HG02970 (cell line): ENCODE data around the gene HES1.
A peak's percentile ranks its signal among the peaks of the same experiment; 100 is the strongest.

Experiments
- ATAC-seq: cut with Tn5 transposase; IDR thresholded peaks from one replicate; pipeline ENCODE4 v1.9.1; 2021; ENCODE audit warnings: mild to moderate bottlenecking, moderate library complexity, moderate number of reproducible peaks; ENCODE audit not compliant: unreplicated experiment, low FRiP score

Gene HES1

DNA sequence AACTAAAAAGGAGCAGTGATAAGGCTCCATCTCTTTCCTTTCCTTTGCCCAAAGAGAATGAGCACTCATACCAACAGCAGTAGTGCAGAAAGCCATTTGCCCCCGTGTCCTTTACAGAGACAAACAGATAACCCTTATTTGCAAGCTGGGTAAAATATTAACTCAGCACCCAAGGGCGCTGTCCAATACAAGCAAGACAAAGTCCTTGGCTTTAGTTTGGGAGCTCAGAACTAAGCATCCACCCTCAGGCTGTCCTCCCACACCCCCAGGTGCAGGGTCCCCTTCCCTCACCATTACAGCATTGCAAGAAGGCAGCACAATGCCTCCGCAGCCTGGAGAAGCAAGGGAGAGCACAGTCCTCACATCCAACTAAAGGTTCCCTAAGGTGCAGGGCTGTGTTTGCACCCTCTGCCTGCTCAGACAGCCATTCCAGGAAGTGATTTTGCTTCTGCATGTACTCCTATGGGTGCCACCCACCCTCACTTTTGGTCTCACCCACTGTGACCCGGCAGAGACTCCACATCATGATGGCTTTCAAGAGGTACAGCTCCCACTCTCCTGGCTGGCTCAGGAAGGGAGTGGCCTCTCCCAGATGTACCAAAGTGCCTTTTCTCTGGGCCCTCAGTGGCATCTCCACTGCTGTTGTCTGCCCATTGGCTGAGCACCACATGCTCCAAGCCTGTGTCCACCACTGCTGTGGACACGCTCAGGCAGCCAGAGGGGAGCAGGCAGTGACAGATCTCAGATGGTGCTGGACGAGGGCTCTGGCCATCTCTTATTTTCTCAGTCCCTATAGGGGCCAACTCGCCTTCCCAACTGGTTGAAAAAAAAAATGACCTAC lies 34.1 kb upstream of the HES1 start:
- ATAC-seq, result peak; percentile 17

GRCh38 chr3:194102436-194102835 lies 33.5 kb upstream of the HES1 start:
- no peak for ATAC-seq

DNA sequence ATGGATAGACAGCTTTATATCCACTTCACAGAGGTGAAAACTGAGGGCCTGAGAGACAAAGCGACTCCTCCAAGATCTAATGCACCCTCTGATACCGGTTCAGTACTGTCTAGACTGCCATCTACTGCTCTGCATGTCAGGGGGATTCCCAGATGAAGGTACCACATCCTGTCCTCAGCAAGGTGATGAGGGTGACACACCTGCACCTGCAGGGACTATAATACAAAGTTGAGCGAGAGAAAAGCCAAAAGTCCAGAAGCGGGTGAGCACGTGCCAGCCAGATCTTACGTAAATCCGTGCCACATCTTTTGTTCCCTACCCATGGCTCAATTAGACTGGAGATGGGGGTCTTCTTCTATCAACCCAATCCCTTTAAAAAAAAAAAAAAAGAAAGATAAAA lies 32.4 kb upstream of the HES1 start:
- ATAC-seq, result no peak

DNA sequence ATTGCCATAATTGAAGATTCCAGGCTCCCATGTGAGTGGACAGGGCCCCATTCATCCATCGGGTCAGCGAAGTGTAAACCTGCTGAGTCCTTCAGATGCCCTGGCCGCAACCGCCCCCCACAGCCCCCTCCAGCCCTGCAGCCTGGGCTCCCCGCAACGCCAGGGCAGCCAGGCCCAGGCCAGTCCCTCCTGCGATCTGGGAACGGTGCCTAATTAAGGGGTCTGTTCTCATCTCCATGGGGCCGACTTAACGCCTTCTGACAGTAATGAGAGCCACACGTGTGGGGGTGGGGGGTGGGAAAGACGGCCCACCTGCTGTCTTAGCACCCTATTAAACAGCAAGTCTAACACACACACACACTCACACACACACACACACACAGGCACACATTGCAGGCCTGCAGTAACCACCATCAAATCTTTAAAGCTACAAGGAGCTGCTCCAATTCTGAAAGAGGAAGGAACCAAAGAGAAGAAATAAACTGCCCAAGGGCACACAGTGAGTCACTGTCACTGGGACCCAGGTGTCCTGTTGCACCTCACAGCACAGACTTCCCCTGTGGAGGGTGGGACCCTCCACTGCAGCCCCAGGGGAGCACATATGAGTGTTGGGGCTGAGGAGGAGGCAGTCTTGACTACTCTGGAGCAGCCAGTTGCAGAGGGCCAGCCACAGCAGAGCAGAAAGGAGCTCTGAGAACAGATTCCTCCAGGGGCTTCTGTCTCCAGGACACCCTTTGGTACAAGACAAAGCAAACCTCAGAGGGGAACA lies 31.8 kb upstream of the HES1 start:
- no peak for ATAC-seq

GRCh38 chr3:194105292-194105691 lies 30.7 kb upstream of the HES1 start:
- no peak for ATAC-seq

GRCh38 chr3:194107107-194107506 lies 28.8 kb upstream of the HES1 start:
- no peak for ATAC-seq

- no peak for ATAC-seq
Measured at GRCh38 chr3:194109192-194109863, 26.6 kb upstream of the HES1 start.

GRCh38 chr3:194110483-194110882 lies 25.5 kb upstream of the HES1 start:
- no peak for ATAC-seq

DNA sequence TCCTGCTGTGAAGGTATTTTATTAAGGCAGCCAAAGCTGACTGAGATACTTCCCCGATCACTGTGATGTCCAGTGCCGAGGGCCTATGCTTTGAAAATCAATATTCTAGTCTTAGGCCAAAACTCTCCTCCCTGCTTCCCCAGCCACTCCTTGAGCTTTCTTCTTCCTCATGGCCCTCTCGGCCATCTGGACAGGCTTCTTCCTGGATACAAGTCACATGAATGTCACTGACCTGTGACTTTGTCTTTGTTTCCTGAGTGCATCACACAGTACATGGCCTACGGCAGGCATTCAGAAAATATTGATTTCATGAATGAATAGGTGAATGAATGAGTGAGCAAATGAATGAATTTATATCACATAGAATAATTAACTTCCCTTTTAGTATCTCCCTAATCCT lies 24.6 kb upstream of the HES1 start:
- ATAC-seq, result no peak

GRCh38 chr3:194112120-194113106 lies 23.5 kb upstream of the HES1 start:
- no peak for ATAC-seq

GRCh38 chr3:194114123-194114522 lies 21.8 kb upstream of the HES1 start:
- no peak for ATAC-seq

- ATAC-seq, result no peak
Measured at GRCh38 chr3:194117104-194117845, 18.7 kb upstream of the HES1 start.

DNA sequence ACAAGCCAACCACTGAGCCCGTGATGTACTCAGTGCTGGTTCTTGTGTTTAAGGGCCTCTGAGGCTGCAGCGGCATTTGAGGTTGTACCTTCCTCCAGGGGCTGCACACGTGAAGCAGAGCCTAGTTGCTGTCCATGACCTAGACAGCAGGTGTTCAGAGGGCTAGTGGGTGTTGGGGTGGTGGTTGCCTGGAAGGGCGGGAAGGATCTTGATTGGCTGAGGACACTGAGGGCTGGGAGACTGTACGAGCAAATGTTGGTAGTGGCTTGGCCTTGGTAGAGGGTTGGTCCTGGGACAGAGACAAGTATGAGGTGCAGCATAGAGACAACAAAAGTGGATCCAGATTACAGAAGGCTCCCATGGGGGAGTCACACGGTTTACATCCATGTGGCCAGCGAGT lies 17.0 kb upstream of the HES1 start:
- ATAC-seq, result no peak

GRCh38 chr3:194119831-194120590 lies 15.9 kb upstream of the HES1 start:
- ATAC-seq, result no peak

- no peak for ATAC-seq
Measured at GRCh38 chr3:194120789-194121770, 14.9 kb upstream of the HES1 start.

DNA sequence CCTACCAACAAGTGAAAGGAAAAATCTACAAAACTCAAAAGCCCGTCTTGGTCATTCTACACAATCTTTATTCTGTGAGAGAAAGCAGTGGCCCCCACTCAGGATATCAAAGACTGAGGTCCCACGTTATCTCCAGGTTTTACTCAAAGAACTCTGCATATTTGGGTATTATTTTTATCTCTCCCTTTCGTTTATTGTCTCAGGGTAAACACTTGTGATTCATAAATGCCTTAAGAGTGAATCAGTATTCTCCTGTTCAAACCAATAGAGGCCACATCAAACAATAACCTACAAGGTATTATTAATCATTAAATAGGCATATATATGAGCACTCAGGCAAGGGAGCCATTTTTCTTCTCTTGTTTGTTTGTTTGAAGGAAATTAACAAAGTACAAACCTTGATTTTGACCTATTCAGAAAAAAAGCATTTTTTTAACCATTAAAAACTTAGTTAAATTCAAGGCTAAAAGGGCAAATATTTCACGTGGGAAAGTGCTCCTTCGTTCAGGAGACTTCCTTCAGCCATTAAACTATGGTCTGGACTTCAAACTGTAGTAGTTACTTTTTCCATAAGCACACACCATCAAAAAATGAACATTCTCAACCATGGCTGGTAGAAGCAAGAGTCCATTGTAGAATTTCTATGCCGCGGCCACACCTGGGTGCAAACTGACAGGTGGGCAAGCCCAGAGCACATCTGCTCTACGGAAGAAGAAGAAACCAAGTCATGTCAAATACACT lies 13.9 kb upstream of the HES1 start:
- ATAC-seq, result no peak

DNA sequence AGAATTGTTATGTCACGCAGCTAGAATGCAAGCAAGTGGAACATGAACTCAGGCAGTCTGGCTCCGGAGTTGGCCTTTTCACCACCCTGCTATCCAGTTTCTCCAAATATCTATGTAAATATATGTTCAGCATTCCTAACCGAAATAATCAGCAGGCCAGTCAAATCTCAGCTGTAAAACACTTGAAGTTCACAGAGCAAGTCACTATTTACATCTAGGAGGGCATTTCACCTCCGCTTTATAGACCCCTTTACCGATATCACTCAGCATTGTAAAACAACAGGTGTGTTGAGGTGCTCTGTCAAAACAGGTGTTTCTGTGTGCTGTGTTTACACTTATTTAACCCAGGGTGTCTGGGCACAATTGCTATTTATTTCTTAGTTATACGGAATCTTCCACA lies 12.2 kb upstream of the HES1 start:
- no peak for ATAC-seq
